Sigmoid colon (tissue), 7 donors: Measurements from ENCODE around the gene NR6A1. TPM values are rescaled to one million over a fixed set of nuclear protein-coding genes. Genes with fewer than 3 reads are reported as not detected.

Source experiments
- DNase-seq: peaks from one replicate; pipeline ENCODE4 v3.0.0-alpha.2; 2019
- H3K27ac ChIP-seq, 4 donors: fragments of 200-600 bp; sonication (generic); one replicate each; pipeline ENCODE4 v1.5.1; 2016 to 2019; ENCODE audit warnings: mild to moderate bottlenecking in 1 of 4
- H3K27me3 ChIP-seq, 3 donors: fragments of 200-600 bp; sonication (generic); one replicate each; pipeline ENCODE4 v1.5.1; 2019; ENCODE audit warnings: mild to moderate bottlenecking in 1 of 3
- H3K36me3 ChIP-seq, 4 donors: fragments of 200-600 bp; sonication (generic); one replicate each; pipeline ENCODE4 v1.5.1; 2016 to 2019
- H3K4me1 ChIP-seq, 4 donors: fragments of 200-600 bp; sonication (generic); one replicate each; pipeline ENCODE4 v1.5.1; 2017 to 2019
- H3K4me3 ChIP-seq, 4 donors: fragments of 200-600 bp; sonication (generic); one replicate each; pipeline ENCODE4 v1.5.1; 2017 to 2019; ENCODE audit warnings: mild to moderate bottlenecking in 2 of 4, moderate library complexity in 1 of 4
- H3K9me3 ChIP-seq, 4 donors: fragments of 200-600 bp in 3 of 4; sonication (generic) in 3 of 4; one replicate each; pipeline versions ENCODE4 v1.5.1 to v1.6.1; 2013 to 2019
- EP300 ChIP-seq, 4 donors: sonication (generic); formaldehyde crosslinking; IDR thresholded peaks; one replicate each; pipeline ENCODE4 v1.6.1; 2017; ENCODE audit warnings: antibody characterized with exemption in 4 of 4
- POLR2A ChIP-seq, 2 donors: fragments of 450-650 bp; IDR thresholded peaks; one replicate each; pipeline ENCODE4 v1.6.1; 2016; ENCODE audit warnings: antibody characterized with exemption in 2 of 2, mild to moderate bottlenecking in 2 of 2, moderate library complexity in 2 of 2
- POLR2AphosphoS5 ChIP-seq, 4 donors: sonication (generic); formaldehyde crosslinking; IDR thresholded peaks; one replicate each; pipeline ENCODE4 v1.6.1; 2017; ENCODE audit warnings: antibody characterized with exemption in 4 of 4
- WGBS, 2 donors: extraction: QIAGEN DNeasy Blood & Tissue Kit; methylation state at CpG; one replicate each; pipeline ENCODE4 v1.1.7; 2013; 5-methylcytosine and 5-hydroxymethylcytosine counted together
- intact Hi-C: fragments of 100-400 bp; cut with DNase I; formaldehyde crosslinking; loops from one replicate; pipeline ENCODE4 v1.15.1; 2023
- polyA plus RNA-seq, 3 donors: library from polyadenylated mRNA; stranded (reverse); fragments of 200-250 nt; gene quantifications; one replicate each; pipeline ENCODE4 v1.2.3, GENCODE V29; 2013
- total RNA-seq, 4 donors: library from RNA; depleted of rRNA; stranded (reverse); fragments of >200 nt; gene quantifications; one replicate each; pipeline ENCODE4 v1.1.0, GENCODE V29; 2016
- TF ChIP-seq, protein P1 (sequence below), 4 experiments: fragments of 450-650 bp in 3 of 4; fragments of 200-600 bp in 1 of 4; IDR thresholded peaks; one replicate each; pipeline ENCODE4 v1.5.1; 2016 to 2019; ENCODE audit warnings: antibody characterized with exemption in 4 of 4, mild to moderate bottlenecking in 3 of 4, moderate library complexity in 2 of 4
- donor health status: healthy with polysubstance abuse.
- donor health status: Bipolar disorder and iron deficiency.
- donor health status: healthy.

The NR6A1 gene
- total and polyA plus RNA-seq, 7 donors: 0.60 to 3.0 (median 1.8) TPM

- 96% methylated on average over 20 of the region's 20 CpGs for WGBS, 2 donors
- H3K36me3 ChIP-seq: peaks cover 0 to 33% (median 6%) of the 10 kb centered on the region in 4 donors
- no peaks in the 10 kb centered on the region for H3K27me3 ChIP-seq
- peak; percentile 54 for DNase-seq
- peaks cover 0 to 20% (median 7%) of the 10 kb centered on the region in 4 donors for H3K4me1 ChIP-seq
- no peak overlapping the region for H3K4me3 ChIP-seq
- intact Hi-C loops: no loop called here
- no peak overlapping the region for H3K27ac ChIP-seq
- H3K9me3 ChIP-seq: no peaks in the 10 kb centered on the region
- TF ChIP-seq EP300 (IDR thresholded peaks at IDR 0.05) (no peak), POLR2AphosphoS5 (IDR thresholded peaks at IDR 0.05) (no peak), POLR2A (IDR thresholded peaks at IDR 0.05) (no peak)
- TF ChIP-seq, protein P1, sequence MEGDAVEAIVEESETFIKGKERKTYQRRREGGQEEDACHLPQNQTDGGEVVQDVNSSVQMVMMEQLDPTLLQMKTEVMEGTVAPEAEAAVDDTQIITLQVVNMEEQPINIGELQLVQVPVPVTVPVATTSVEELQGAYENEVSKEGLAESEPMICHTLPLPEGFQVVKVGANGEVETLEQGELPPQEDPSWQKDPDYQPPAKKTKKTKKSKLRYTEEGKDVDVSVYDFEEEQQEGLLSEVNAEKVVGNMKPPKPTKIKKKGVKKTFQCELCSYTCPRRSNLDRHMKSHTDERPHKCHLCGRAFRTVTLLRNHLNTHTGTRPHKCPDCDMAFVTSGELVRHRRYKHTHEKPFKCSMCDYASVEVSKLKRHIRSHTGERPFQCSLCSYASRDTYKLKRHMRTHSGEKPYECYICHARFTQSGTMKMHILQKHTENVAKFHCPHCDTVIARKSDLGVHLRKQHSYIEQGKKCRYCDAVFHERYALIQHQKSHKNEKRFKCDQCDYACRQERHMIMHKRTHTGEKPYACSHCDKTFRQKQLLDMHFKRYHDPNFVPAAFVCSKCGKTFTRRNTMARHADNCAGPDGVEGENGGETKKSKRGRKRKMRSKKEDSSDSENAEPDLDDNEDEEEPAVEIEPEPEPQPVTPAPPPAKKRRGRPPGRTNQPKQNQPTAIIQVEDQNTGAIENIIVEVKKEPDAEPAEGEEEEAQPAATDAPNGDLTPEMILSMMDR (IDR thresholded peaks at IDR 0.05): no peak
Measured at GRCh38 chr9:124786881-124787573, 15.9 kb upstream of the NR6A1 start.

- 60 to 68% methylated on average over 2 of the region's 2 CpGs for WGBS, 2 donors
- intact Hi-C loops: no loop called here
- TF ChIP-seq POLR2A (IDR thresholded peaks at IDR 0.05) (no peak), POLR2AphosphoS5 (IDR thresholded peaks at IDR 0.05) (no peak), EP300 (IDR thresholded peaks at IDR 0.05) (no peak)
- TF ChIP-seq, protein P1 (IDR thresholded peaks at IDR 0.05): no peak
- Histone ChIP-seq H3K4me3 (no peak overlapping the region), H3K4me1 (peaks cover 0 to 45% (median 30%) of the 10 kb centered on the region in 4 donors), H3K9me3 (no peaks in the 10 kb centered on the region), H3K27ac (peak overlapping the region in 3 of 4 donors; percentile 8 to 87 (median 34)), H3K27me3 (no peaks in the 10 kb centered on the region), H3K36me3 (peaks cover 0 to 20% (median 6%) of the 10 kb centered on the region in 4 donors)
- DNase-seq: no peak
Measured at GRCh38 chr9:124784509-124784908, 13.4 kb upstream of the NR6A1 start.

DNA sequence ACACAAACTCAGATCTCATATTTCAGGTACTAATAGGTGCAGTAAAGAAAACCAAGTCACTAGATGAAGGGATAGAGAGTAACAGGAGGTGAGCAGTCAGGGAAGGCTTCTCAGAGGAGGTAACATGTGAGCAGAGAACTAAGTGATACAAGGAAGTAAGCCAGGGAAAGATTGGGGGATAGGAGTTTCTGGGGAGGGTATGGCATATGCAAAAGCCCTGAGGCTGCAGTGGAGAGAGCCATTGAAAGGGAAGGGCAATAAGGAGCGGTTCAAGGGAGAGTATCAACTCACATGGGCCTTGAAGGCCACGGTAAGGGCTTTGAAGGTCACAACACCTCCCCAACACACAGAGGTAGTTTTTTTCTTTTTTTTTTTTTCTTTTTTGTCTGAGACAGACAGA, 12.7 kb upstream of the NR6A1 start:
- no peak for DNase-seq
- Histone ChIP-seq H3K36me3 (peaks cover 0 to 18% (median 2%) of the 10 kb centered on the region in 4 donors), H3K4me3 (no peak overlapping the region), H3K27me3 (no peaks in the 10 kb centered on the region), H3K4me1 (peaks cover 0 to 52% (median 37%) of the 10 kb centered on the region in 4 donors), H3K27ac (peak overlapping the region in 3 of 4 donors; percentile 85 to 87 (median 86)), H3K9me3 (no peaks in the 10 kb centered on the region)
- no peak for TF ChIP-seq EP300 (IDR thresholded peaks at IDR 0.05)
- TF ChIP-seq, protein P1 (IDR thresholded peaks at IDR 0.05): no peak
- TF ChIP-seq POLR2A (IDR thresholded peaks at IDR 0.05): no peak
- TF ChIP-seq POLR2AphosphoS5 (IDR thresholded peaks at IDR 0.05): no peak
- intact Hi-C loops: no loop called here
- 88 to 91% methylated on average over 2 of the region's 2 CpGs for WGBS, 2 donors

DNA sequence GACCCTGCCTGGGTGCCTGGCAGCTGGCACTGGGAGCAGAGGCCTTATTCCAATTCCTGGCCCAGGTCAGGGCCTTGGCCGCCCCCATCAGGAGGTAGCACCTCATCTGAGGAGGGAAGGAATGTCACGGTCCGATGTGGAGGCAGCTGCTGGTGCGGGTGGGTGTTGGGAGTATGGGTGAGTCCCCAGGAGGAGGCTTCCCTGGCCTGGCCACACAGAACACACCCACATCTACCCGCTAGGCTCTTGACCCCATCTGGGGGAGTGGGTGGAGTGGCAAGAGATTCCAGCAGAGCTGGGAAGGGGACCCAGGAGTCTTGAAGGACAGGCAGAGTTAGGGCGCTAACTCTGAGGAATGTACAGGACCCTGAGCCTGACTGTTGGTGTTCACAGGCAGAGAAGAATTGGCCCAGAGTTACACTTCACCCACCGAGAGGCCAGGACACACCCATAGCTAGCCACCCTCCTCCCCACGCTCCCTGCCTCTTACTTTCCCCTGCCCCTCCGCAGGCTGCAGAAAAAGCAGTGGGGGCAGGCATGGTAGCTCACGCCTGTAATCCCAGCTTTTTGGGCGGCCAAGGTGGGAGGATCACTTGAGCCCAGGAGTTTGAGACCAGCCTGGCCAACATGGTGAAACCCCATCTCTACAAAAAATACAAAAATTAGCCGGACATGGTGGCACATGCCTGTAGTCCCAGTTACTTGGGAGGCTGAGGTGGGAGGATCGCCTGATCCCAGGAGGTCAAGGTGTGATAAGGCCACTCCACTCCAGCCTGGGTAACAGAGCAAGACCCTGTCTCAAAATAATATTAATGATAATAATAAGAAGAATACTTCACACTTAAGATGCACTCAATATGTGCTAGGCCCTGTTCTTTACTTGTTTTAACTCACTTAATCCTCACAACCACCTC, 11.8 kb upstream of the NR6A1 start:
- Histone ChIP-seq H3K9me3 (no peaks in the 10 kb centered on the region), H3K4me3 (no peak overlapping the region), H3K27ac (peak overlapping the region; percentile 85 to 87 (median 86)), H3K27me3 (no peaks in the 10 kb centered on the region), H3K36me3 (peaks cover 0 to 10% (median 0%) of the 10 kb centered on the region in 4 donors), H3K4me1 (peaks cover 0 to 61% (median 44%) of the 10 kb centered on the region in 4 donors)
- WGBS, 2 donors: 81 to 88% methylated on average over 13 of the region's 13 CpGs
- peak; percentile 58 for DNase-seq
- intact Hi-C loops: no loop called here
- no peak for TF ChIP-seq POLR2A (IDR thresholded peaks at IDR 0.05)
- no peak for TF ChIP-seq POLR2AphosphoS5 (IDR thresholded peaks at IDR 0.05)
- TF ChIP-seq EP300 (IDR thresholded peaks at IDR 0.05): no peak
- TF ChIP-seq, protein P1 (IDR thresholded peaks at IDR 0.05): no peak
